ENCODE measurements around the gene ALK. TPM values are rescaled to one million over a fixed set of nuclear protein-coding genes. Genes with fewer than 3 reads are reported as not detected.

Gene ALK
- total RNA-seq, 1 experiment from 2014 or later: not detected

- Histone ChIP-seq H3K14ac (ENCODE audit: insufficient read depth, low read length) (no peak overlapping the region), H4K8ac (replicated peaks; ENCODE audit: insufficient read length, low read depth, low read length) (no peak overlapping the region), H2BK12ac (ENCODE audit: insufficient read length, low read depth, low read length) (no peak overlapping the region), H3T11ph (ENCODE audit: low read length) (no peak overlapping the region), H2AK5ac (ENCODE audit: insufficient read length, low read length) (no peak overlapping the region), H4K91ac (ENCODE audit: insufficient read length, low read depth, low read length) (no peak overlapping the region), H4K5ac (ENCODE audit: insufficient read length, low read depth, low read length) (no peak overlapping the region), H3K18ac (ENCODE audit: insufficient read length, low read depth, low read length) (no peak overlapping the region), H3K27ac (ENCODE audit: insufficient read length, low read depth, low read length) (no peak overlapping the region), H3K23me2 (ENCODE audit: insufficient read length, low read depth, low read length, poor library complexity, severe bottlenecking) (no peaks in the 10 kb centered on the region), H3K27me3 (ENCODE audit: insufficient read depth, low read length) (no peaks in the 10 kb centered on the region), H3K4me2 (ENCODE audit: insufficient read depth, insufficient read length, low read length) (no peak overlapping the region), H2BK20ac (ENCODE audit: low read depth, low read length, poor library complexity, severe bottlenecking) (no peak overlapping the region), H2BK15ac (ENCODE audit: low read depth, low read length) (no peak overlapping the region), H3K79me1 (ENCODE audit: insufficient read depth, low read depth, low read length, poor library complexity, severe bottlenecking) (no peaks in the 10 kb centered on the region), H2AFZ (ENCODE audit: low read length) (no peak overlapping the region), H2BK5ac (ENCODE audit: insufficient read length, low read length) (no peak overlapping the region), H3K23ac (ENCODE audit: insufficient read length, low read depth, low read length) (no peak overlapping the region), H3K56ac (ENCODE audit: insufficient read length, low read depth, low read length) (no peak overlapping the region), H3K9ac (ENCODE audit: extremely low read depth, insufficient read length, low read length) (no peak overlapping the region), H3K4ac (ENCODE audit: low read depth, low read length) (no peak overlapping the region), H2BK120ac (ENCODE audit: low read depth, low read length, poor library complexity, severe bottlenecking) (no peak overlapping the region), H3K79me2 (ENCODE audit: insufficient read depth, low read length) (no peaks in the 10 kb centered on the region), H3K4me1 (ENCODE audit: insufficient read depth, low read length) (no peaks in the 10 kb centered on the region), H3K9me3 (ENCODE audit: control insufficient read depth, low read depth, low read length) (no peaks in the 10 kb centered on the region), H4K20me1 (ENCODE audit: control insufficient read depth, insufficient read depth, insufficient read length) (no peaks in the 10 kb centered on the region)
- DNase-seq: no peak
- no peaks in the 10 kb centered on the region for H3K9me3 Mint-ChIP-seq
- no CpG with 5 or more reads among the region's 14 CpGs for WGBS (ENCODE audit: extremely low coverage, insufficient read length, low lambda C conversion rate)
- no peaks in the 10 kb centered on the region for H3K36me3 Mint-ChIP-seq (ENCODE audit: insufficient read depth in 1 of 3, low read depth in 3 of 3)
- H3K4me1 Mint-ChIP-seq: no peaks in the 10 kb centered on the region
- no peak for TF ChIP-seq CTCF (conservative IDR thresholded peaks at IDR 0.05)
- H3K27me3 Mint-ChIP-seq (ENCODE audit: low read depth): peaks cover 8% of the 10 kb centered on the region; the same call in 1 of the 2 replicates
- no peak overlapping the region for H3K4me3 Mint-ChIP-seq
- H3K27ac Mint-ChIP-seq: no peak overlapping the region
Observed at GRCh38 chr2:29232041-29232440, 689.3 kb downstream of the ALK start.
